CD8-positive, alpha-beta memory T cell (primary cell): ENCODE data around the gene CA10. TPM values are rescaled to one million over a fixed set of nuclear protein-coding genes. Genes with fewer than 3 reads are reported as not detected.

Experiments used
- CTCF ChIA-PET: fragments of 350-600 bp; sonication (Branson Sonifier 250); formaldehyde crosslinking; loops from one replicate; lab custom pipeline; 2021; ENCODE audit warnings: antibody characterized with exemption; lab: Charles Lee
- POLR2A ChIA-PET: fragments of 350-600 bp; sonication (Branson Sonifier 250); formaldehyde crosslinking; loops from one replicate; lab custom pipeline; 2021; ENCODE audit warnings: antibody characterized with exemption; lab: Charles Lee
- DNase-seq, 5 donors: peaks; one replicate each; pipeline versions ENCODE4 v3.0.0 to v3.0.0-alpha.2; 2020 to 2022; ENCODE audit warnings: mixed read lengths in 1 of 5
- H3K27ac ChIP-seq: one replicate; pipeline ENCODE4 v1.7.0; 2013; ENCODE audit warnings: low read depth, mild to moderate bottlenecking, low read length, moderate library complexity
- H3K27me3 ChIP-seq: 2 replicates; pipeline ENCODE4 v1.7.0; 2013; ENCODE audit warnings: low read length, mild to moderate bottlenecking; ENCODE audit not compliant: insufficient read depth, poor library complexity, severe bottlenecking
- H3K36me3 ChIP-seq: 2 replicates; pipeline ENCODE4 v1.7.0; 2013; ENCODE audit warnings: mild to moderate bottlenecking, low read length, moderate library complexity; ENCODE audit not compliant: insufficient read depth
- H3K4me1 ChIP-seq: 2 replicates; pipeline ENCODE4 v1.7.0; 2013; ENCODE audit warnings: mild to moderate bottlenecking, low read length, moderate library complexity; ENCODE audit not compliant: insufficient read depth
- H3K4me3 ChIP-seq: 2 replicates; pipeline ENCODE4 v1.7.0; 2013; ENCODE audit warnings: mild to moderate bottlenecking, low read length
- H3K9me3 ChIP-seq: 2 replicates; pipeline ENCODE4 v1.7.0; 2013; ENCODE audit warnings: mild to moderate bottlenecking, low read length
- H3K27ac Mint-ChIP-seq, 8 donors: one replicate each; pipeline ENCODE4 v1.8.0; 2020 to 2021; ENCODE audit warnings: mixed read lengths in 8 of 8, mild to moderate bottlenecking in 6 of 8, inconsistent platforms in 3 of 8, moderate library complexity in 3 of 8
- H3K27me3 Mint-ChIP-seq, 2 donors: one replicate each; pipeline ENCODE4 v1.8.0; 2020 to 2021; ENCODE audit warnings: mixed read lengths in 2 of 2, mild to moderate bottlenecking in 1 of 2, moderate library complexity in 1 of 2
- H3K36me3 Mint-ChIP-seq, 3 donors: one replicate each; pipeline ENCODE4 v1.8.0; 2020 to 2021; ENCODE audit warnings: mixed read lengths in 3 of 3, inconsistent platforms in 1 of 3, mild to moderate bottlenecking in 1 of 3
- H3K4me1 Mint-ChIP-seq, 3 donors: one replicate each; pipeline ENCODE4 v1.8.0; 2020 to 2021; ENCODE audit warnings: mixed read lengths in 3 of 3, inconsistent platforms in 1 of 3, mild to moderate bottlenecking in 1 of 3
- H3K4me3 Mint-ChIP-seq, 7 donors: one replicate each; pipeline ENCODE4 v1.8.0; 2020 to 2021; ENCODE audit warnings: mixed read lengths in 7 of 7, mild to moderate bottlenecking in 6 of 7, moderate library complexity in 4 of 7, inconsistent platforms in 2 of 7
- H3K9me3 Mint-ChIP-seq, 5 donors: one replicate each; pipeline ENCODE4 v1.8.0; 2020 to 2022; ENCODE audit warnings: mixed read lengths in 5 of 5, mild to moderate bottlenecking in 3 of 5, moderate library complexity in 2 of 5, inconsistent platforms in 1 of 5
- polyA plus RNA-seq: library from polyadenylated mRNA; unstranded; fragments of 300-500 nt; fragmentation: Illumina TruSeq; gene quantifications from one replicate; pipeline ENCODE4 v1.2.3, GENCODE V29; 2021
- total RNA-seq, 2 experiments: library from RNA; stranded (reverse); gene quantifications; one replicate each; pipeline ENCODE4 v1.2.3, GENCODE V29; 2021

The CA10 gene
- total and polyA plus RNA-seq, 3 experiments from 2014 or later, result 0.18 TPM; not detected in 2

DNA sequence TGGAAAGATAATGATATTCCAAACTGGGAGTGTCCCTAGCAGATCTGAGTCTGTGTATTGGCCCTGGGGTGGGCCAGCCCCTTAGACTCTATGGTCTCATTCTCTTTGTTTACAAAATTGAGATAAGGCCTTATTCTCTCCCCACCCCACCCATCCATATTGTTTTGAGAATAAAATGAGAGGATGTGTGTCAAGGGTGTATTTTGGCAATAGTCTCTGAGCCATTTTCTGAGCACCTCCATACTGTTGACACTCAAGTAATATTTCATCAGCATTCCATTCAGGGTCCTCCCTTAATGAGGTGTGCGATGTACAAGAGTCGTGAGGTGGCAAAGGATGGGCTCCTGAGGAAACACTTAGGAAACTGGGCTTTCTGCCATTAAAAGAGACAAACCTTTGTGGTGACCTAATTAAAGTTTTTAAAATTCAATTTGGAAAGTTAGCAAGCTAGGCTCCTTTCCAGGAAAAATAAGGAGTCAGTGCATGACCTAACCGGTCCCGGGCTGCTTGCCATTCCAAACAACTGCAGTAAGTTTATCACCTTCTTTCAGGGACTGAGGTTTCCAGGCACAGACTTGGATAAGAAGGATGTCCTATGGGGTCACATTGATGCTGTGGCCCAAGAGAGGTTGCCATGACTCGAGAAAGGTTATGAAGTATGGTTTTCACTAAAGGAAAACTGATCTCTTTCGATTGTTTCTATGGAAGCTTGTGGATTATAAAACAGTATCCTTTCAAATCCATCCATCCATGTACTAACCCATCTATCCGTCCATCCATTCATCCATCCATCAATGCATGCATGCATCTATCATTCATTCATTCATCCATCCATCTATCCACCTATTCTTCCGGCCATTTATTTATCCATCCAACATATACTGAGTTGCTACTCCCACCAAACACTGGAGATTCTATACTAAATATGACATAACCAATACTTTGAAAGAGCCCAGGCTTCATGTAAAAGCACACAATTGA lies 454.9 kb downstream of the CA10 start:
- Mint-ChIP-seq H3K4me1 (no peaks in the 10 kb centered on the region), H3K27ac (no peak overlapping the region), H3K27me3 (peaks cover 11% of the 10 kb centered on the region in 2 donors), H3K4me3 (no peak overlapping the region), H3K9me3 (no peaks in the 10 kb centered on the region), H3K36me3 (no peaks in the 10 kb centered on the region)
- no peak for DNase-seq
- H3K4me1 ChIP-seq, result no peaks in the 10 kb centered on the region
- no peaks in the 10 kb centered on the region for H3K9me3 ChIP-seq
- no peak overlapping the region for H3K27ac ChIP-seq
- POLR2A ChIA-PET, result no interaction called here
- no peak overlapping the region for H3K4me3 ChIP-seq
- H3K27me3 ChIP-seq, result no peaks in the 10 kb centered on the region
- CTCF ChIA-PET, result no interaction called here
- no peaks in the 10 kb centered on the region for H3K36me3 ChIP-seq

DNA sequence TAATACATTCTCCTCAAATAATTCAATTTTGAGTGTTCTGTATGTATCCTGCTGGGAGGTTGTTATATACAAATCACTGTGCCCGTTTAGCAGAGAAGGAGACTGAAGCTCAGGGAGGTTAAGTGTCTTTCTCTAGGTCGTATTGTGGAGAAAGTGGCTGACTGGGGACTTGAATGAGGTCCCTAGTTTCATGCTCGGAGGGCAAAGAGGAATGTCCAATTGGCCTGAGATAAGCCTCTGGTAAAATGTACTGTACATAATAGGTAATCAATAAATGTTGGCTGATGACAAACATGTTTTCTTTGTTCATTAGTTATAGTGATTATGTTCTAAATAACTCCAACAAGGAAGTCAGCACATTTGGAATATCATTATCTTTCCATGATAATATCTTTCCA lies 455.6 kb downstream of the CA10 start:
- no peaks in the 10 kb centered on the region for H3K4me1 ChIP-seq
- H3K9me3 ChIP-seq, result no peaks in the 10 kb centered on the region
- H3K36me3 ChIP-seq, result no peaks in the 10 kb centered on the region
- Mint-ChIP-seq H3K27ac (no peak overlapping the region), H3K36me3 (no peaks in the 10 kb centered on the region), H3K4me3 (no peak overlapping the region), H3K27me3 (peaks cover 10 to 12% of the 10 kb centered on the region in 2 donors), H3K9me3 (peaks cover 0 to 2% (median 0%) of the 10 kb centered on the region in 5 donors), H3K4me1 (no peaks in the 10 kb centered on the region)
- no peak overlapping the region for H3K27ac ChIP-seq
- ChIA-PET POLR2A (no interaction called here), CTCF (no interaction called here)
- no peaks in the 10 kb centered on the region for H3K27me3 ChIP-seq
- DNase-seq, result no peak
- H3K4me3 ChIP-seq, result no peak overlapping the region

- DNase-seq, result no peak
- no peaks in the 10 kb centered on the region for H3K36me3 ChIP-seq
- H3K27ac Mint-ChIP-seq, result no peak overlapping the region
- H3K4me3 ChIP-seq, result no peak overlapping the region
- no peaks in the 10 kb centered on the region for H3K4me1 ChIP-seq
- POLR2A ChIA-PET, result no interaction called here
- CTCF ChIA-PET, result no interaction called here
- H3K9me3 ChIP-seq, result no peaks in the 10 kb centered on the region
- no peak overlapping the region for H3K27ac ChIP-seq
- no peaks in the 10 kb centered on the region for H3K4me1 Mint-ChIP-seq
- no peak overlapping the region for H3K4me3 Mint-ChIP-seq
- no peaks in the 10 kb centered on the region for H3K27me3 ChIP-seq
- H3K27me3 Mint-ChIP-seq, result peaks cover 4 to 13% of the 10 kb centered on the region in 2 donors
- H3K9me3 Mint-ChIP-seq, result peaks cover 0 to 3% (median 0%) of the 10 kb centered on the region in 5 donors
- no peaks in the 10 kb centered on the region for H3K36me3 Mint-ChIP-seq
Observed at GRCh38 chr17:51701501-51701900, 457.0 kb downstream of the CA10 start.

GRCh38 chr17:51700011-51700760 lies 458.3 kb downstream of the CA10 start:
- no peaks in the 10 kb centered on the region for H3K4me1 Mint-ChIP-seq
- ChIA-PET POLR2A (no interaction called here), CTCF (no interaction called here)
- H3K9me3 ChIP-seq, result no peaks in the 10 kb centered on the region
- peaks cover 0 to 9% (median 0%) of the 10 kb centered on the region in 5 donors for H3K9me3 Mint-ChIP-seq
- no peak overlapping the region for H3K4me3 ChIP-seq
- H3K4me3 Mint-ChIP-seq, result no peak overlapping the region
- no peaks in the 10 kb centered on the region for H3K36me3 Mint-ChIP-seq
- H3K4me1 ChIP-seq, result no peaks in the 10 kb centered on the region
- H3K27me3 Mint-ChIP-seq, result peaks cover 7 to 13% of the 10 kb centered on the region in 2 donors
- no peak overlapping the region for H3K27ac Mint-ChIP-seq
- DNase-seq, result no peak
- no peaks in the 10 kb centered on the region for H3K27me3 ChIP-seq
- H3K36me3 ChIP-seq, result no peaks in the 10 kb centered on the region
- H3K27ac ChIP-seq, result no peak overlapping the region

GRCh38 chr17:51699303-51699702 lies 459.2 kb downstream of the CA10 start:
- no peak for DNase-seq
- H3K4me1 ChIP-seq, result no peaks in the 10 kb centered on the region
- H3K36me3 ChIP-seq, result no peaks in the 10 kb centered on the region
- H3K4me3 Mint-ChIP-seq, result no peak overlapping the region
- H3K27me3 Mint-ChIP-seq, result peaks cover 8 to 13% of the 10 kb centered on the region in 2 donors
- H3K36me3 Mint-ChIP-seq, result no peaks in the 10 kb centered on the region
- H3K9me3 Mint-ChIP-seq, result peaks cover 0 to 9% (median 0%) of the 10 kb centered on the region in 5 donors
- H3K4me1 Mint-ChIP-seq, result no peaks in the 10 kb centered on the region
- H3K9me3 ChIP-seq, result no peaks in the 10 kb centered on the region
- no peak overlapping the region for H3K27ac ChIP-seq
- POLR2A ChIA-PET, result no interaction called here
- H3K27ac Mint-ChIP-seq, result no peak overlapping the region
- CTCF ChIA-PET, result no interaction called here
- no peaks in the 10 kb centered on the region for H3K27me3 ChIP-seq
- H3K4me3 ChIP-seq, result no peak overlapping the region

- H3K9me3 Mint-ChIP-seq, result peaks cover 0 to 9% (median 5%) of the 10 kb centered on the region in 5 donors
- H3K36me3 ChIP-seq, result no peaks in the 10 kb centered on the region
- no peak for DNase-seq
- no peak overlapping the region for H3K27ac ChIP-seq
- H3K27me3 ChIP-seq, result no peaks in the 10 kb centered on the region
- ChIA-PET POLR2A (no interaction called here), CTCF (no interaction called here)
- peaks cover 3 to 8% of the 10 kb centered on the region in 2 donors for H3K27me3 Mint-ChIP-seq
- H3K27ac Mint-ChIP-seq, result no peak overlapping the region
- no peaks in the 10 kb centered on the region for H3K4me1 ChIP-seq
- H3K4me3 Mint-ChIP-seq, result no peak overlapping the region
- H3K4me3 ChIP-seq, result no peak overlapping the region
- no peaks in the 10 kb centered on the region for H3K9me3 ChIP-seq
- no peaks in the 10 kb centered on the region for H3K4me1 Mint-ChIP-seq
- no peaks in the 10 kb centered on the region for H3K36me3 Mint-ChIP-seq
Observed at GRCh38 chr17:51692917-51693316, 465.6 kb downstream of the CA10 start.

- no peaks in the 10 kb centered on the region for H3K9me3 ChIP-seq
- Mint-ChIP-seq H3K27me3 (peaks cover 0 to 9% of the 10 kb centered on the region in 2 donors), H3K4me3 (no peak overlapping the region), H3K9me3 (peaks cover 0 to 5% (median 0%) of the 10 kb centered on the region in 5 donors), H3K36me3 (no peaks in the 10 kb centered on the region), H3K4me1 (no peaks in the 10 kb centered on the region), H3K27ac (no peak overlapping the region)
- no peak overlapping the region for H3K4me3 ChIP-seq
- CTCF ChIA-PET, result no interaction called here
- no peaks in the 10 kb centered on the region for H3K36me3 ChIP-seq
- H3K27me3 ChIP-seq, result no peaks in the 10 kb centered on the region
- no peaks in the 10 kb centered on the region for H3K4me1 ChIP-seq
- DNase-seq, result no peak
- H3K27ac ChIP-seq, result no peak overlapping the region
- POLR2A ChIA-PET, result no interaction called here
Observed at GRCh38 chr17:51687887-51688286, 470.6 kb downstream of the CA10 start.
